ENCODE results near the gene GGT1. TPM values are rescaled to one million over a fixed set of nuclear protein-coding genes. Genes with fewer than 3 reads are reported as not detected.
A peak's percentile ranks its signal among the peaks of the same experiment; 100 is the strongest.
"Not testable (repeated sequence)": the region's sequence is repeated elsewhere in the genome, so short reads cannot be mapped to it uniquely, and the experiment has no call there.

The GGT1 gene
- total RNA-seq, 1 experiment from 2014 or later = 2.2 TPM

GRCh38 chr22:24592058-24592850 lies 10.7 kb upstream of the GGT1 start:
- no peaks in the 10 kb centered on the region for H3F3A ChIP-seq (ENCODE audit: low read length, unreplicated experiment)
- H3K36me3 ChIP-seq (ENCODE audit: low read depth, low read length) = no peaks in the 10 kb centered on the region
- TF ChIP-seq EZH2 (IDR thresholded peaks at IDR 0.05; ENCODE audit: low read length, unreplicated experiment) = no peak
- no peak for TF ChIP-seq CTCF (conservative IDR thresholded peaks at IDR 0.05; ENCODE audit: low read depth, low read length)
- TF ChIP-seq EZH2phosphoT487 (IDR thresholded peaks at IDR 0.05; ENCODE audit: borderline replicate concordance, low read length) = no peak
- H3K27ac ChIP-seq (ENCODE audit: low read length) = no peak overlapping the region
- no peaks in the 10 kb centered on the region for H3K79me2 ChIP-seq (ENCODE audit: low read length)
- no peaks in the 10 kb centered on the region for H3K27me3 ChIP-seq (ENCODE audit: low read length)
- no TSS peak for BruUV-seq (replicated peaks)
- peak overlapping the region; percentile 73 for H3K4me3 ChIP-seq (ENCODE audit: low read length)
- DNase-seq = no peak
- H2AFZ ChIP-seq (ENCODE audit: low read length) = peak overlapping the region; percentile 72
- H3K9me2 ChIP-seq (replicated peaks; ENCODE audit: low read length) = no peaks in the 10 kb centered on the region
- intact Hi-C loops (cut with micrococcal nuclease) = no loop called here
- no peaks in the 10 kb centered on the region for H3K9me3 ChIP-seq (ENCODE audit: low read length)
- ChIA-PET POLR2A (ENCODE audit: unreplicated experiment) (no interaction called here), CTCF (no interaction called here)
- peak; percentile 16; the same call in 1 of the 2 replicates for ATAC-seq
- H3K4me2 ChIP-seq (ENCODE audit: low read length) = peak overlapping the region; percentile 85
- H4K20me1 ChIP-seq (ENCODE audit: low read length) = no peaks in the 10 kb centered on the region
- no peaks in the 10 kb centered on the region for H3K4me1 ChIP-seq (ENCODE audit: insufficient read depth, low read length)
- H3K9ac ChIP-seq (ENCODE audit: low read length) = peak overlapping the region; percentile 41

- Histone ChIP-seq H3K79me2 (ENCODE audit: low read length) (no peaks in the 10 kb centered on the region), H4K20me1 (ENCODE audit: low read length) (no peaks in the 10 kb centered on the region), H3F3A (ENCODE audit: low read length, unreplicated experiment) (no peaks in the 10 kb centered on the region), H2AFZ (ENCODE audit: low read length) (peak within 1 kb of the TSS; percentile 77), H3K27ac (ENCODE audit: low read length) (no peak within 1 kb of the TSS), H3K4me2 (ENCODE audit: low read length) (peak within 1 kb of the TSS; percentile 85), H3K4me1 (ENCODE audit: insufficient read depth, low read length) (no peaks in the 10 kb centered on the region), H3K27me3 (ENCODE audit: low read length) (no peaks in the 10 kb centered on the region), H3K4me3 (ENCODE audit: low read length) (peak within 1 kb of the TSS; percentile 73), H3K36me3 (ENCODE audit: low read depth, low read length) (no peaks in the 10 kb centered on the region), H3K9me3 (ENCODE audit: low read length) (no peaks in the 10 kb centered on the region), H3K9me2 (replicated peaks; ENCODE audit: low read length) (no peaks in the 10 kb centered on the region), H3K9ac (ENCODE audit: low read length) (peak within 1 kb of the TSS; percentile 41)
- TF ChIP-seq CTCF (conservative IDR thresholded peaks at IDR 0.05; ENCODE audit: low read depth, low read length) (no peak), EZH2 (IDR thresholded peaks at IDR 0.05; ENCODE audit: low read length, unreplicated experiment) (no peak), EZH2phosphoT487 (IDR thresholded peaks at IDR 0.05; ENCODE audit: borderline replicate concordance, low read length) (no peak)
- DNase-seq (peak; percentile 64), ATAC-seq (peak; percentile 91)
- BruUV-seq (replicated peaks) = no TSS peak
- CTCF ChIA-PET = no interaction called here
- POLR2A ChIA-PET (ENCODE audit: unreplicated experiment) = interaction anchor here (0.7 kb wide), 1 partner anchor 88 kb away, joined by 3 read pairs; no protein-coding TSS in a partner anchor
- intact Hi-C loops (cut with micrococcal nuclease) = no loop called here
Observed at GRCh38 chr22:24592851-24593558, 10.0 kb upstream of the GGT1 start, which contains the start of gene LRRC75B. Gene LRRC75B, minus strand, starts transcription at chr22:24593073. Its CDS starts 34 bp downstream, at chr22:24593039.

- H3K4me1 ChIP-seq (ENCODE audit: insufficient read depth, low read length); intact Hi-C loops (cut with micrococcal nuclease); H3K27ac ChIP-seq (ENCODE audit: low read length); ATAC-seq; H3K9me3 ChIP-seq (ENCODE audit: low read length); H3K36me3 ChIP-seq (ENCODE audit: low read depth, low read length); H3K79me2 ChIP-seq (ENCODE audit: low read length); H3K27me3 ChIP-seq (ENCODE audit: low read length); H3K9me2 ChIP-seq (replicated peaks; ENCODE audit: low read length); H3F3A ChIP-seq (ENCODE audit: low read length, unreplicated experiment); H4K20me1 ChIP-seq (ENCODE audit: low read length); H3K4me3 ChIP-seq (ENCODE audit: low read length); CTCF ChIA-PET; DNase-seq: not testable (repeated sequence)
- POLR2A ChIA-PET (ENCODE audit: unreplicated experiment) = interaction anchor here (0.7 kb wide), 2 partner anchors 88 to 113 kb away, joined by 3 read pairs; no protein-coding TSS in a partner anchor
- peak overlapping the region; percentile 81 for H3K4me2 ChIP-seq (ENCODE audit: low read length)
- H3K9ac ChIP-seq (ENCODE audit: low read length) = peak overlapping the region; percentile 40; the same call in 1 of the 2 replicates
- BruUV-seq (replicated peaks) = TSS peak; percentile 41
- H2AFZ ChIP-seq (ENCODE audit: low read length) = peak overlapping the region; percentile 77; the same call in 1 of the 2 replicates
Observed at GRCh38 chr22:24593559-24593835, 9.5 kb upstream of the GGT1 start.
